Measurements from ENCODE around the gene RARRES1. TPM values are rescaled to one million over a fixed set of nuclear protein-coding genes. Genes with fewer than 3 reads are reported as not detected.
A peak's percentile ranks its signal among the peaks of the same experiment; 100 is the strongest.

The RARRES1 gene
- total RNA-seq (ENCODE audit: unreplicated experiment), result 1.7 TPM
- long read RNA-seq, result 0 reads

GRCh38 chr3:158731938-158732855, at the start of gene RARRES1:
Gene RARRES1, minus strand, starts transcription at chr3:158732457. Its CDS starts 42 bp downstream, at chr3:158732415.
- TF ChIP-seq CTCF (IDR thresholded peaks at IDR 0.05; ENCODE audit: partially characterized antibody, unreplicated experiment), result no peak
- DNase-seq, result peak; percentile 65
- Mint-ChIP-seq H3K4me3 (ENCODE audit: unreplicated experiment) (peak within 1 kb of the TSS; percentile 75), H3K9me3 (ENCODE audit: unreplicated experiment) (no peaks in the 10 kb centered on the region), H3K27ac (ENCODE audit: unreplicated experiment) (peak within 1 kb of the TSS; percentile 12), H3K36me3 (ENCODE audit: unreplicated experiment) (peaks cover 6% of the 10 kb centered on the region), H3K27me3 (ENCODE audit: unreplicated experiment) (peaks cover 10% of the 10 kb centered on the region), H3K4me1 (ENCODE audit: low read depth, unreplicated experiment) (no peaks in the 10 kb centered on the region)

GRCh38 chr3:158781849-158782248, 49.6 kb upstream of the RARRES1 start:
- no peak for TF ChIP-seq CTCF (IDR thresholded peaks at IDR 0.05; ENCODE audit: partially characterized antibody, unreplicated experiment)
- Mint-ChIP-seq H3K4me3 (ENCODE audit: unreplicated experiment) (no peak overlapping the region), H3K36me3 (ENCODE audit: unreplicated experiment) (no peaks in the 10 kb centered on the region), H3K27ac (ENCODE audit: unreplicated experiment) (no peak overlapping the region), H3K9me3 (ENCODE audit: unreplicated experiment) (no peaks in the 10 kb centered on the region), H3K4me1 (ENCODE audit: low read depth, unreplicated experiment) (no peaks in the 10 kb centered on the region), H3K27me3 (ENCODE audit: unreplicated experiment) (no peaks in the 10 kb centered on the region)
- no peak for DNase-seq

- H3K27me3 Mint-ChIP-seq (ENCODE audit: unreplicated experiment), result no peaks in the 10 kb centered on the region
- no peak for DNase-seq
- H3K9me3 Mint-ChIP-seq (ENCODE audit: unreplicated experiment), result no peaks in the 10 kb centered on the region
- H3K27ac Mint-ChIP-seq (ENCODE audit: unreplicated experiment), result no peak overlapping the region
- no peaks in the 10 kb centered on the region for H3K36me3 Mint-ChIP-seq (ENCODE audit: unreplicated experiment)
- H3K4me1 Mint-ChIP-seq (ENCODE audit: low read depth, unreplicated experiment), result no peaks in the 10 kb centered on the region
- H3K4me3 Mint-ChIP-seq (ENCODE audit: unreplicated experiment), result no peak overlapping the region
- TF ChIP-seq CTCF (IDR thresholded peaks at IDR 0.05; ENCODE audit: partially characterized antibody, unreplicated experiment), result no peak
Observed at GRCh38 chr3:158781191-158781590, 48.9 kb upstream of the RARRES1 start.

GRCh38 chr3:158780766-158781165, 48.5 kb upstream of the RARRES1 start:
- no peaks in the 10 kb centered on the region for H3K27me3 Mint-ChIP-seq (ENCODE audit: unreplicated experiment)
- H3K4me1 Mint-ChIP-seq (ENCODE audit: low read depth, unreplicated experiment), result no peaks in the 10 kb centered on the region

More at GRCh38 chr3:158780766-158781165, 48.5 kb upstream of the RARRES1 start:
- Mint-ChIP-seq H3K9me3 (ENCODE audit: unreplicated experiment) (no peaks in the 10 kb centered on the region), H3K36me3 (ENCODE audit: unreplicated experiment) (no peaks in the 10 kb centered on the region), H3K27ac (ENCODE audit: unreplicated experiment) (no peak overlapping the region), H3K4me3 (ENCODE audit: unreplicated experiment) (no peak overlapping the region)
- DNase-seq, result no peak
- TF ChIP-seq CTCF (IDR thresholded peaks at IDR 0.05; ENCODE audit: partially characterized antibody, unreplicated experiment), result no peak
